Measurements from ENCODE around the gene FAM177A1.
"Not testable (repeated sequence)": the region's sequence is repeated elsewhere in the genome, so short reads cannot be mapped to it uniquely, and the experiment has no call there.

FAM177A1 gene, protein sequence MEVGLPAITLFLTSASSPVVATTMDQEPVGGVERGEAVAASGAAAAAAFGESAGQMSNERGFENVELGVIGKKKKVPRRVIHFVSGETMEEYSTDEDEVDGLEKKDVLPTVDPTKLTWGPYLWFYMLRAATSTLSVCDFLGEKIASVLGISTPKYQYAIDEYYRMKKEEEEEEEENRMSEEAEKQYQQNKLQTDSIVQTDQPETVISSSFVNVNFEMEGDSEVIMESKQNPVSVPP

GRCh38 chr14:35046048-35046750 is at the start of gene FAM177A1:
TSS of gene FAM177A1 (plus strand) at chr14:35046272. CDS start at chr14:35046464, 192 bp downstream.
- peak within 1 kb of the TSS; percentile 57 to 90 (median 70) for H3K4me3 ChIP-seq

DNA sequence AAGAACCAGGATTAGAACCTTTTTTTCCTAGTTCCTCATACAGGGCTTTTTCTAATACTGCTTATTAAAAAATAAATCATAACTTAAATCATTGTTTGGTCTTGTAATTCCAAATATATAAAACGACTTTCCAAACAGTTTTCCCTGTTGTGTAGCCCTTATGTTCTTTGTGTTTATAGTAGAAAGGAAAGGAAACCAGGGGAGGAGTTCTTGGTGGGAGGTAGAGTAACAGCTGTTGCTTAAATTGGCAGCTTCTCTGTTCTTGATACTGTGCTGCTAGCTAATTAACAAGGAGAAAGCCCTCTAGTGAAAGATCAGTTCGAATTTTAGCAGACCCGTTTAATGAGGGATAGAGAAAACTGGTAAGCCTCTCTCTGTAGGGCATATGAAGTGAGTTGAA is 48.3 kb upstream of the FAM177A1 start:
- H3K27ac ChIP-seq, result no peak overlapping the region
- no peak overlapping the region for H3K4me3 ChIP-seq

More at GRCh38 chr14:35046048-35046750, at the start of gene FAM177A1:
- peak within 1 kb of the TSS; percentile 67 to 98 (median 95) for H3K27ac ChIP-seq

GRCh38 chr14:34999500-34999899 is 46.6 kb upstream of the FAM177A1 start:
- Histone ChIP-seq H3K4me3 (no peak overlapping the region), H3K27ac (no peak overlapping the region)

- no peak overlapping the region for H3K4me3 ChIP-seq
- no peak overlapping the region for H3K27ac ChIP-seq
Measured at GRCh38 chr14:35001621-35002020, 44.5 kb upstream of the FAM177A1 start.

GRCh38 chr14:35004839-35005238 is 41.2 kb upstream of the FAM177A1 start:
- no peak overlapping the region for H3K27ac ChIP-seq

DNA sequence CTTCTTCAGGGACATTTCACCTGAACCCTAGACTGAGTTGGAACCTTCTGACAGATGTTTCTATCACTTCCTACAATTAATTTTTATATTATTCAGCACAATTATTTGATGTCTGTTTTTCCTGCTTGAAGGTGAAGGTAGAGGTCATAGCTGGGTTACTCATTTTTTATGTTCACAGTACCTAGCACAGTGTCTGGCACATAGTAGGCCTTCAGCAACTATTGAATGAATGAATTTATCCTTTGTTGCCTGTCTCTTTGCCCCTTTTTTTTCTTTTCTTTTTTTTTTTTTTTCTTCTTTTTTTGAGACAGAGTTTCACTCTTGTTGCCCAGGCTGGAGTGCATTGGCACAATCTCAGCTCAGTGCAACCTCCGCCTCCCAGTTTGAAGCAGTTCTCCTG is 29.5 kb upstream of the FAM177A1 start:
- Histone ChIP-seq H3K4me3 (no peak overlapping the region), H3K27ac (no peak overlapping the region)

More at GRCh38 chr14:35004839-35005238, 41.2 kb upstream of the FAM177A1 start:
- H3K4me3 ChIP-seq, result no peak overlapping the region

- no peak overlapping the region for H3K4me3 ChIP-seq
- H3K27ac ChIP-seq, result no peak overlapping the region
Measured at GRCh38 chr14:35020713-35021112, 25.4 kb upstream of the FAM177A1 start.

- Histone ChIP-seq H3K27ac (no peak overlapping the region), H3K4me3 (no peak overlapping the region)
Measured at GRCh38 chr14:35028435-35028834, 17.6 kb upstream of the FAM177A1 start.

DNA sequence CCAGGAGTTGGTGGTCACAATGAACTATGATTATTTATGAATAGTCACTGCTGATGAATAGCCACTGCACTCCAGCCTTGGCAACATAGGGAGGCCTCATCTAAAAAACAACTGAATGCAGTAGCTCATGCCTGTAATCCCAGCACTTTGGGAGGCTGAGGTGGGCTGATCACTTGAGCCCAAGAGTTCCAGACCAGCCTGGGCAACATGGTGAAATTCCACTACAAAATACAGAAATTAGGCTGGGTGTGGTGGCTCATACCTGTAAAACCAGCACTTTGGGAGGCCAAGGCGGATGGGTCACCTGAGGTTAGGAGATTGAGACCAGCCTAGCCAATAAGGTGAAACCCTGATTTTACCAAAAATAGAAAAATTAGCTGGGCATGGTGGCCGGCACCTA is 13.5 kb upstream of the FAM177A1 start:
- no peak overlapping the region for H3K4me3 ChIP-seq

DNA sequence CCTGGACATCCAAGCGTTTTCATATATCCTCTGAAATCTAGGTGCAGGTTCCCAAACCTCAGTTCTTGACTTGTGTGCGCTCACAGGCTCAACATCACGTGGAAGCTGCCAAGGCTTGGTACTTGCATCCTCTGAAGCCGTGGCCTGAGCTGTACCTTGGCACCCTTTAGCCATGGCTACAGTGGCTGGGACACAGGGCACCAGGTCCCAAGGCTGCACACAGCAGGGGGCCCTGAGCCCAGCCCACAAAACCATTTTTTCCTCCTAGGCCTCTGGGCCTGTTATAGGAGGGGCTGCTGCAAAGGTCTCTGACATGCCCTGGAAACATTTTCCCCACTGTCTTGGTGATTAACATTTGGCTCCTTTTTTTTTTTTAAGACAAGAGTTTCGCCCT is 11.6 kb upstream of the FAM177A1 start:
- no peak overlapping the region for H3K27ac ChIP-seq

More for the DNA sequence above, 13.5 kb upstream of the FAM177A1 start:
- H3K27ac ChIP-seq, result no peak overlapping the region

DNA sequence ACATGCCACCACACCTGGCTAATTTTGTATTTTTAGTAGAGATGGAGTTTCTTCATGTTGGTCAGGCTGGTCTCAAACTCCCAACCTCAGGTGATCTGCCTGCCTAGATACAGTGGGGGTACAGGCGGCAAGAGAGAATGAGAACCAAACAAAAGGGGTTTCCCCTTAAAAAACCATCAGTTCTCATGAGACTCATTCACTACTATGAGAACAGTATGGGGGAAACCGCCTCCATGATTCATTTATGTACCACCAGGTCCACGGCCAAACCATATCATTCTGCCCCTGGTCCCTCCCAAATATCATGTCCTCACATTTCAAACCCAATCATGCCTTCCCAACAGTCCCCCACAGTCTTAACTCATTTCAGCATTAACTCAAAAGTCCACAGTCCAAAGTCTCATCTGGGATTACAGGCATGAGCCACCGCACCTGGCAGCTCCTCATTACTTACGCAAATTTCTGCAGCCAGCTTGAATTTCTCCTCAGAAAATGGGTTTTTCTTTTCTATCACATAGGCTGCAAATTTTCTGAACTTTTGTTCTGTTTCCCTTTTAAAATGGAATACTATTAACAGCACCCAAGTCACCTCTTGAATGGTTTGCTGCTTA is 11.0 kb upstream of the FAM177A1 start:
- H3K4me3 ChIP-seq, H3K27ac ChIP-seq: not testable (repeated sequence)

More for the DNA sequence above, 11.6 kb upstream of the FAM177A1 start:
- H3K4me3 ChIP-seq, result no peak overlapping the region

DNA sequence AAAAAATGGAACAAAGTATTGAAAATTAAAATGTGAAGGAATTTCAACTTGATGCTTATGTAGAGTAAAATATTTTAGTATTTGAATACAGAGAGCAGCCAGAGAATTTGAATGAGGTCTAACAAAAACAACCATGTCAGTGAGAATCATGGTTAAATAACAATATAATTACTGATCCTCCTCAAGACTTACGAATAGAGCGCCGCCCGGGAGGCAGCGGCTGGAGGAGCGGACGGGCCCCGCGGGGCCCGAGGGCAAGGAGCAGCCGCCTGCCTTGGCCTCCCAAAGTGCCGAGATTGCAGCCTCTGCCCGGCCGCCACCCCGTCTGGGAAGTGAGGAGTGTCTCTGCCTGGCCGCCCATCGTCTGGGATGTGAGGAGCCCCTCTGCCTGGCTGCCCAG is 7.8 kb upstream of the FAM177A1 start:
- H3K4me3 ChIP-seq, H3K27ac ChIP-seq: not testable (repeated sequence)

DNA sequence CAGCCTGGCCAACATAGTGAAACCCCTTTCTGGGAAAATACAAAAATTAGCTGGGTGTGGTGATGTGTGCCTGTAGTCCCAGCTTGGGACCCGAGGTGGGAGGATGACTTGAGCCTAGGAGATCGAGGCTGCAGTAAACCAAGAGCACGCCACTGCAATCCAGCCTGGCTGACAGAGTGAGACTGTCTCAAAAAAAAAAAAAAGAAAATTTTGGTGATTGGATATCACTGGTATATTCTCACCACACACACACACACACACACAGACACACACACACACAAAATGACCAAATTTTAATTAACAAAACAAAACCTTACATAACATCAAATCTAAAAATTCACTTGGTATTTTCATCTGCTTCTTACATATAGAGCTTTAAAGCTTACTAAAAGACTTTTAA is 3.4 kb upstream of the FAM177A1 start:
- no peak overlapping the region for H3K27ac ChIP-seq
- H3K4me3 ChIP-seq, result no peak overlapping the region

DNA sequence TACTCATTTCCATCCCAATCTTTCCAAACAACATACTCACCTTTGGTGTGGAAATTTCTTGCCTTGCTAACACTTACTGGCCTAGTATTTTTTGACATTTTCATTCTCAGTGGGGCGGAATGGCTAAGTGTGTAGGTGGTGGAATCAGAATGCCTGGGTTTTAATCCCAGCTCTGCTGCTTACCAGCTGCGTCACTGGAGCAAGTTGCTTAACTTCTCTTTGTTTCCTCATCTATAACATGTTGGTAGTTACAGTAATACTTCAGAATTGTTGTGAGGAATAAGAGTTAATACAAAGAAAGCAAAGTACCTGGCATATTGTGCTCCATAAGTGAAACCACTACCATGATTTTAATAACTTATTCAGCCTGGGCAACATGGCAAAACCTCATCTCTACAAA is 3.0 kb upstream of the FAM177A1 start:
- Histone ChIP-seq H3K27ac (peak overlapping the region in 1 of 21 experiments; percentile 34), H3K4me3 (no peak overlapping the region)

- Histone ChIP-seq H3K4me3 (peak overlapping the region; percentile 57 to 90 (median 70)), H3K27ac (peak overlapping the region in 20 of 21 experiments; percentile 76 to 98 (median 95))
Measured at GRCh38 chr14:35044939-35045797, 904 bp upstream of the FAM177A1 start.

DNA sequence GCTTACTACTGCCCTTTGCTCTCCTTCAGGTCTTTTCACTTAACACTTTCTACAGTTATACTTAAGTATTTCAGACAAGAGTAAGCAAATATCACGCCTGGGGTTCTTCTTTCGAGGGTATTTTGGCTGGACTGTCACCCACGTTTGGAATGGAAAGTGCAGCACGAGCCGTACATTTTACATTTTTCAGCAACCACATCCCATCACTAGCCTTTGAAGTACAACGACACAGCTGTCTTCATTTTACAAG is 349 bp upstream of the FAM177A1 start:
- peak overlapping the region; percentile 57 to 90 (median 70) for H3K4me3 ChIP-seq
- H3K27ac ChIP-seq, result peak overlapping the region in 20 of 21 experiments; percentile 76 to 98 (median 95)

GRCh38 chr14:35046751-35047536 is 872 bp downstream of the FAM177A1 start:
- Histone ChIP-seq H3K4me3 (peak overlapping the region; percentile 57 to 90 (median 70)), H3K27ac (peak overlapping the region; percentile 67 to 98 (median 95))

GRCh38 chr14:35047976-35048513 is 2.0 kb downstream of the FAM177A1 start:
- Histone ChIP-seq H3K4me3 (no peak overlapping the region), H3K27ac (peak overlapping the region in 1 of 21 experiments; percentile 98)

DNA sequence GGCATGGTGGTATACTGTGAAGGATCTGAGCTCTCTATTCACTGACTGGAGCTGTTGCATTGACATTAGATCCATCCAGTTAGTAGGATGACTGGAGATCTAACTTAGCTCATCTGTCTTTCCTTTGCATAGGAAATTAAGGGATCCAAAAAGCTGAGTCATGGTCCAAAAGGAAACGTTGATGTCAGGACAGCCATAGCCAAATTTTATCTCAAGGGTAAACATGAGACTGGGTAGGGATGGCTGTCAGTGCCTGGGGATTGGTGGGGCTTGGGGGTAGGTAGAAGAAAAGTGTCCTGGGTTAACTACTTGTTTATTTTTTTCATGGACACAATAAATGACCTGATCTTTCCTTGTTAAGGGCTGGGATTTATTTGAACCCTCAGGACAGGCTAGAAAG is 4.6 kb downstream of the FAM177A1 start:
- Histone ChIP-seq H3K27ac (peak overlapping the region in 1 of 21 experiments; percentile 4), H3K4me3 (no peak overlapping the region)

All from skin epidermis (tissue), 12 donors.